ENCODE results near the gene BBOX1. TPM values are rescaled to one million over a fixed set of nuclear protein-coding genes. Genes with fewer than 3 reads are reported as not detected.

The BBOX1 gene
- total and polyA plus RNA-seq, 2 of the 4 experiments (the other 2 are of a cell fraction): not detected

DNA sequence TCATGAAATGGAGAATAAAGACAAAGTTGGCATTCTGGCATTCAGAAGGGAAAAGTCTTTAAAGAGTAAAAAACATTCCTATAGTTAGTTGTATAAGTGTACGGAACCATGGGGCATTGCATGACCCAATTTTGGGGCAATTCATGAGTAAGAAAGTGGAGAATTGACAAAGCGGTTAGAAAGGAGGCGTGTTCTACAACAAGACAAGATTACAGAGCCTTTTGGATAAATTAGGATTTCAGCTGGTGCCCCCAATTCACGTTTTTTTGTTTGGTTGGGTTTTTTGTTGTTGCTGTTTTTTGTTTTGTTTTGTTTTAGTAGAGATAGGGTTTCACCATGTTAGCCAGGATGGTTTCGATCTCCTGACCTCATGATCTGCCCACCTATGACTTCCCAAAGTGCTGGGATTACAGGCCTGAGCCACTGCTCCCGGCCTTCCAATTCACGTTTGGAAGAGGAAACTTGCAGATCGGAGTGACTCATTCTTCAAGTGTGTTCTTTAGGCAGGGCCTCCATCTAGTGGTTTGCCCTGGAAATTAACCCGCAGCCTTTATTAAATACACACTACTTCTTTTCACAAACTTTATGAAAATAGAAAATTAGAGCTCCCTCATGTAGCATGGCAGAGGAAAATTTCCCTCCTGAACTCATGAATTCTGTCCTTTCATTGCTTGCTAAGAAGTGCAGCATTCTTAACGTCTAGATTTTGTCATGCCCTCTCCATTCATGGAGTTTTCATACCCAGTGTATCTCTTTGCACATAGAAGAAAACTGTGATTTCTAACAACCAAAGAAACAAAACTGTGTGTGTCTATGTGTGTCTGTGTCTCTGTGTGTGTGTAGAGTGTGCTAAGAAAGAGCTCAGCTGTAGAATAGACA, 118.1 kb downstream of the BBOX1 start:
- intact Hi-C loops (cut with micrococcal nuclease): loop anchor here (1.0 to 10.0 kb wide), 6 partner anchors 81 to 862 kb away; partner anchors contain the start of gene FIBIN
- TF ChIP-seq MAZ (IDR thresholded peaks at IDR 0.05; ENCODE audit: borderline replicate concordance, low read depth, low read length): no peak
- peak; percentile 96 for TF ChIP-seq RAD21 (IDR thresholded peaks at IDR 0.05; ENCODE audit: low read length)
- no peak for TF ChIP-seq CEBPB (IDR thresholded peaks at IDR 0.05; ENCODE audit: low read depth, low read length)
- no peak for TF ChIP-seq BHLHE40 (IDR thresholded peaks at IDR 0.05; ENCODE audit: low read depth, low read length)
- TF ChIP-seq, protein P1, sequence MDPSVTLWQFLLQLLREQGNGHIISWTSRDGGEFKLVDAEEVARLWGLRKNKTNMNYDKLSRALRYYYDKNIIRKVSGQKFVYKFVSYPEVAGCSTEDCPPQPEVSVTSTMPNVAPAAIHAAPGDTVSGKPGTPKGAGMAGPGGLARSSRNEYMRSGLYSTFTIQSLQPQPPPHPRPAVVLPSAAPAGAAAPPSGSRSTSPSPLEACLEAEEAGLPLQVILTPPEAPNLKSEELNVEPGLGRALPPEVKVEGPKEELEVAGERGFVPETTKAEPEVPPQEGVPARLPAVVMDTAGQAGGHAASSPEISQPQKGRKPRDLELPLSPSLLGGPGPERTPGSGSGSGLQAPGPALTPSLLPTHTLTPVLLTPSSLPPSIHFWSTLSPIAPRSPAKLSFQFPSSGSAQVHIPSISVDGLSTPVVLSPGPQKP (IDR thresholded peaks at IDR 0.05; ENCODE audit: borderline replicate concordance, low read depth, low read length): no peak
- peak; percentile 94 for TF ChIP-seq CTCF (conservative IDR thresholded peaks at IDR 0.05; ENCODE audit: low read depth, low read length)
- TF ChIP-seq RCOR1 (IDR thresholded peaks at IDR 0.05; ENCODE audit: insufficient replicate concordance, low read length): no peak
- TF ChIP-seq MAFK (IDR thresholded peaks at IDR 0.05; ENCODE audit: low read depth, low read length): no peak
- no peak for TF ChIP-seq MXI1 (IDR thresholded peaks at IDR 0.05; ENCODE audit: borderline replicate concordance, low read depth, low read length)
- TF ChIP-seq, protein P2, sequence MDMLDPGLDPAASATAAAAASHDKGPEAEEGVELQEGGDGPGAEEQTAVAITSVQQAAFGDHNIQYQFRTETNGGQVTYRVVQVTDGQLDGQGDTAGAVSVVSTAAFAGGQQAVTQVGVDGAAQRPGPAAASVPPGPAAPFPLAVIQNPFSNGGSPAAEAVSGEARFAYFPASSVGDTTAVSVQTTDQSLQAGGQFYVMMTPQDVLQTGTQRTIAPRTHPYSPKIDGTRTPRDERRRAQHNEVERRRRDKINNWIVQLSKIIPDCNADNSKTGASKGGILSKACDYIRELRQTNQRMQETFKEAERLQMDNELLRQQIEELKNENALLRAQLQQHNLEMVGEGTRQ (IDR thresholded peaks at IDR 0.05; ENCODE audit: low read depth, low read length): no peak
- TF ChIP-seq SMC3 (IDR thresholded peaks at IDR 0.05; ENCODE audit: low read depth, low read length): peak; percentile 96
- TF ChIP-seq FOS (IDR thresholded peaks at IDR 0.05; ENCODE audit: low read depth, low read length): peak; percentile 73; the same call in 1 of the 2 replicates
- TF ChIP-seq POLR2A (IDR thresholded peaks at IDR 0.05; ENCODE audit: low read depth, low read length): no peak
- no peak for TF ChIP-seq NFE2L2 (IDR thresholded peaks at IDR 0.05; ENCODE audit: low read depth, low read length)

More for the DNA sequence above, 118.1 kb downstream of the BBOX1 start:
- peak overlapping the region; percentile 51; the same call in 1 of the 2 replicates for H2BK20ac ChIP-seq (ENCODE audit: low read depth, low read length)
- ATAC-seq (ENCODE audit: low read depth) (peak; percentile 93), DNase-seq (peak; percentile 81)
- no peak overlapping the region for H3K56ac ChIP-seq (ENCODE audit: extremely low read depth, insufficient read depth, low read length)
- no peak overlapping the region for H3K4me2 ChIP-seq (ENCODE audit: low read depth, low read length)
- H3K23ac ChIP-seq (ENCODE audit: low read depth, low read length): no peak overlapping the region; the same call in 1 of the 2 replicates
- H2AFZ ChIP-seq (replicated peaks; ENCODE audit: low read length, poor library complexity): no peak overlapping the region
- no peak overlapping the region for H2AK9ac ChIP-seq (replicated peaks; ENCODE audit: low read depth, low read length, poor library complexity)
- H3K4me1 ChIP-seq (ENCODE audit: control insufficient read depth, insufficient read depth, low read length): no peaks in the 10 kb centered on the region
- H3K4ac ChIP-seq (ENCODE audit: low read depth, low read length): no peak overlapping the region
- H3K79me1 ChIP-seq (ENCODE audit: low read depth in 1 of 2, low read length in 2 of 2): no peaks in the 10 kb centered on the region
- H2BK120ac ChIP-seq (ENCODE audit: low read depth, low read length): 0 out of 2 replicates have a peak overlapping the region, but pooled peaks have one; percentile 47
- no peak overlapping the region for H2BK5ac ChIP-seq (ENCODE audit: low read depth, low read length, poor library complexity, severe bottlenecking)
- dilution Hi-C loops (cut with HindIII; ENCODE audit: low sequenced_read_pairs, unreplicated experiment) (no loop called here), in situ Hi-C loops (cut with MboI; ENCODE audit: low sequenced_read_pairs) (loop anchor here (10.0 kb wide), 1 partner anchor 864 kb away; no protein-coding TSS in a partner anchor)
- H3K9ac ChIP-seq (ENCODE audit: low read depth, low read length): no peak overlapping the region
- no peak overlapping the region for H3K18ac ChIP-seq (ENCODE audit: low read depth, low read length)
- no peak overlapping the region for H4K91ac ChIP-seq (ENCODE audit: insufficient read depth, low read depth, low read length)
- no peak overlapping the region for H4K5ac ChIP-seq (ENCODE audit: low read depth, low read length)
- ChIA-PET POLR2A (ENCODE audit: unreplicated experiment) (no interaction called here), CTCF (interaction anchor here (0.6 to 1.8 kb wide), 16 partner anchors 10 to 862 kb away, joined by 3 to 6 read pairs (median 4); partner anchors contain the start of genes ANO3 and FIBIN)
- H3K9me3 ChIP-seq (ENCODE audit: control insufficient read depth, insufficient read depth, low read length): peaks cover 3% of the 10 kb centered on the region; the same call in 1 of the 2 replicates
- H3K9me1 ChIP-seq (ENCODE audit: insufficient read depth, low read length): no peaks in the 10 kb centered on the region
- no peaks in the 10 kb centered on the region for H3K27me3 ChIP-seq (ENCODE audit: control insufficient read depth, insufficient read depth, low read length)
- BruUV-seq (replicated peaks): no TSS peak
- no CpG with 5 or more reads among the region's 10 CpGs for WGBS, 2 experiments (ENCODE audit: extremely low coverage in 2 of 2, insufficient read length in 1 of 2)
- H2AK5ac ChIP-seq (ENCODE audit: low read depth, low read length): no peak overlapping the region
- no peak overlapping the region for H3K4me3 ChIP-seq (ENCODE audit: insufficient read depth, low read depth, low read length)
- H3K36me3 ChIP-seq (ENCODE audit: control insufficient read depth, insufficient read depth, low read length): no peaks in the 10 kb centered on the region
- H3K14ac ChIP-seq (replicated peaks; ENCODE audit: low read depth, low read length): no peak overlapping the region
- H4K8ac ChIP-seq (ENCODE audit: low read depth in 2 of 2, low read length in 2 of 2): no peak overlapping the region
- no peaks in the 10 kb centered on the region for H4K20me1 ChIP-seq (ENCODE audit: insufficient read depth, low read length)
- no peak overlapping the region for H2BK15ac ChIP-seq (ENCODE audit: low read depth, low read length)
- no peak overlapping the region for H3K27ac ChIP-seq (ENCODE audit: insufficient read depth, low read length)

All from IMR-90 (cell line).